Amygdala (tissue), 56 donors: ENCODE data around the gene BCL2L12.
"Not testable (repeated sequence)": the region's sequence is repeated elsewhere in the genome, so short reads cannot be mapped to it uniquely, and the experiment has no call there.

Experiments used
- DNase-seq, 56 donors: peaks; one replicate each; lab custom pipeline; 2025; lab: John Stamatoyannopoulos, UW

Gene BCL2L12

GRCh38 chr19:49700563-49700962 lies 34.8 kb downstream of the BCL2L12 start:
- no peak for DNase-seq

DNA sequence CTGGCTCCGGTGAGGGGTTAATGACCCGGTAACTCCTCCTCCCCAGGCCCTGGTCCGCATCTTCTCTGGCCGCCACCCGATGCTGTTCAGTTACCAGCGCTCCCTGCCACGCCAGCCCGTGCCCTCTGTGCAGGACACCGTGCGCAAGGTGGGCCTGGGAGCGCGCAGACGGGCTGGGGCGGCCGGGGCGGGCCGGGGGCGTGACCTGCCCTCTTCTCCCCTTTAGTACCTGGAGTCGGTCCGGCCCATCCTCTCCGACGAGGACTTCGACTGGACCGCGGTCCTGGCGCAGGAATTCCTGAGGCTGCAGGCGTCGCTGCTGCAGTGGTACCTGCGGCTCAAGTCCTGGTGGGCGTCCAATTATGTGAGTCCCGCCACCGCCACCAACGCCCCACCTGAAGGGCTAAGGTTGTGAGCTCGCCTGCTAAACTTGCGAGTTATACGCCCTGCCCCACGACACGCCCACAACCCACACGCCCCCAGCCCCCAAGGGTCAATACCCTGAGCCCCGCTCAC lies 35.6 kb downstream of the BCL2L12 start:
- DNase-seq = no peak

DNA sequence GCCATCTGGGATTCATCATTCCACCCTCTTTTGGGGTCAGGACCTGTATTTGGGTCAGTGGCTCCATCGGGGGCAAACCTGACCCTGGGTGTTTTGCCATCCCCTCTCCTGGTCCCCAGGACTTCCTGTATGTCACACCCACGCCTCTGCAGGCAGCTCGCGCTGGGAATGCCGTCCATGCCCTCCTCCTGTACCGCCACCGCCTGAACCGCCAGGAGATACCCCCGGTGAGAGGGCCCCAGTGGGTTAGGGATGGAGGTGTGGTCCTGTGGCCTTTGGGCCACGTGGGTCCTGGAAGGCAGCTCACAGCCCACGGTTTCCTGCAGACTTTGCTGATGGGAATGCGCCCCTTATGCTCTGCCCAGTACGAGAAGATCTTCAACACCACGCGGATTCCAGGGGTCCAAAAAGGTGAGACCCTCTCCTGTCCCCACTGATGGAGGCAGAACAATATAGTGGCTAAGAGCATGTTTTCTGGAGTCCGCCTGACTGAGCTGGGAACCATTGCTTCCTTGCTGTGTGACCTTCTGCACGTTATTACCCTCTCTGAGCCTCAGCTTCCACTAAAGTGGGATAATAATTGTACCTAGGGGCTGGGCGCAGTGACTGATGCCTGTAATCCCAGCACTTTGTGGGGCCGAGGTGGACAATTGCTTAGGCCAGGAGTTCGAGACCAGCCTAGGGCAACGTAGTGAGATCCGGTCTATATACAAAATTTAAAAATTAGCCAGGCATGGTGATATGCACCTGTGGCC lies 39.3 kb downstream of the BCL2L12 start:
- DNase-seq = no peak

DNA sequence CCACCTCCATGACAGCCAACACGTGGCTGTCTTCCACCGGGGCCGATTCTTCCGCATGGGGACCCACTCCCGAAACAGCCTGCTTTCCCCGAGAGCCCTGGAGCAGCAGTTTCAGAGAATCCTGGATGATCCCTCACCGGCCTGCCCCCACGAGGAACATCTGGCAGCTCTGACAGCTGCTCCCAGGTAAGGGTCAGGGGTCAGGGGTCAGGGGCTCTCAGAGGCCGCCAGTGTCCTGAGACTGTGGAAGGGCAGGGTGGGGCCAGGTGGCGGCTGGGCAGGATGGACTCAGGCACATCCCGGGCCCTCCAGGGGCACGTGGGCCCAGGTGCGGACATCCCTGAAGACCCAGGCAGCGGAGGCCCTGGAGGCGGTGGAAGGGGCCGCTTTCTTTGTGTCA lies 40.2 kb downstream of the BCL2L12 start:
- DNase-seq = no peak

- no peak for DNase-seq
These were observed 44.7 kb downstream of the BCL2L12 start for GRCh38 chr19:49710372-49710951.

DNA sequence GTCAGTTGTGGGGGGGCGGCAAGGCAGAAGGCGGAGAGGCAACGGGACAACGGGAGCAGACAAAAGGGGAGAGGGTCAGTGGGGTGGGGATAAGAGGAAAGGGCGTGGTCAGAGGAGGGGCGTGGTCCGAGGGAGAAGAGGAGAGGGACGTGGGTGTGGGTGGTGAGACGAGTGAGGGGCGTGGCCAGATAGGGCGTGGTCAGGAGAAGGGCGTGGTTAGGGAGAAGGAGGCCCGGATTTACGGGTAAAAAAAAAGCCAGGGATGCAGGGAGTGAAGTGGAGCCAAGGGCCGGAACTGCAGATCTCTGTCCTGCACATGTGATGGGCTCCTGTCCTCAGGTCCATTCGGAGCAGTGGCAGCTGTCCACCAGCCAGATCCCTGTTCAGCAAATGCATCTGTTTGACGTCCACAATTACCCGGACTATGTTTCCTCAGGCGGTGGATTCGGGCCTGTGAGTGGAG lies 46.7 kb downstream of the BCL2L12 start:
- peak in 6 of 56 donors; percentile 12 to 27 (median 24) for DNase-seq

DNA sequence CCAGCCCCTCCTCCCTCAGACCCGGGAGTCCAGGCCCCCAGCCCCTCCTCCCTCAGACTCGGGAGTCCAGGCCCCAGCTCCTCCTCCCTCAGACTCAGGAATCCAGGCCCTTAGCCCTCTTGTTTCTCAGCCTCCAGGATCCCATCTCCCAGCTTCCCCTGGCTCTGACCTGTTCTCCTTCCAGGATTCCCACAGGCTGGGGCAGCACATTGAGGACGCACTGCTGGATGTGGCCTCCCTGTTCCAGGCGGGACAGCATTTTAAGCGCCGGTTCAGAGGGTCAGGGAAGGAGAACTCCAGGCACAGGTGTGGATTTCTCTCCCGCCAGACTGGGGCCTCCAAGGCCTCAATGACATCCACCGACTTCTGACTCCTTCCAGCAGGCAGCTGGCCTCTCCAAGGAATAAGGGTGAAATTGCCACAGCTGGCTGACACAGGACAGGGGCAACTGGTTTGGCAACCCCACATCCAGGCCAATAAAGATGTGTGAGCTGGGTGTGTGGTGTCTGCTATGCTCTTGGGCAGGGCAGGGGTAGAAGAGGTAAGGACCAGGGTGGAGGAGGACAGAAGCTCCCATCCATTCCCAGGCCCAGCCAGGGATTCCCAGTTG lies 47.6 kb downstream of the BCL2L12 start:
- DNase-seq = no peak

DNA sequence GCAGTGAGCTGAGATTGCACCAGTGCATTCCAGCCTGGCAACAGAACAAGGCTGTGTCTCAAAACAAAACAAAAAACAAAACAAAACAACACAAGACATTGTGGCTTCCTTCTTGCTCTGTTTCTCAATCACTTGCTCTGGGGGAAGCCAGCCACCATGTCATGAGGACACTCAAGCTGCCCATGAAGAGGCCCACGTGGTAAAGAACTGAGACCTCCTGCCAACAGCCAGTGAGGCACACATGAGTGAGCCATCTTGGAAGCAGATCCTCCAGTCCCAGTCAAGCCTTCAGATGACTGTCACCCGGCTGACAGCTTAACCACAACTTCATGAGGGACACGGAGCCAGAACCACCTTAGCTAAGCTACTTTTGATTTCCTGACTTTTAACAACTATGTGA lies 50.4 kb downstream of the BCL2L12 start:
- DNase-seq = no peak

- peak in 1 of 56 donors; percentile 5 for DNase-seq
These were observed 52.8 kb downstream of the BCL2L12 start for GRCh38 chr19:49718511-49718910.

GRCh38 chr19:49718991-49719390 lies 53.3 kb downstream of the BCL2L12 start:
- no peak for DNase-seq

GRCh38 chr19:49719420-49719819 lies 53.7 kb downstream of the BCL2L12 start:
- DNase-seq = not testable (repeated sequence)
